Epithelial cell of proximal tubule (primary cell): ENCODE data around the gene KCTD7. TPM values are rescaled to one million over a fixed set of nuclear protein-coding genes. Genes with fewer than 3 reads are reported as not detected.

Source experiments
- DNase-seq: peaks from one replicate; pipeline ENCODE4 v3.0.0-alpha.2; 2011; ENCODE audit warnings: low read depth
- H3K4me3 ChIP-seq: 2 replicates; pipeline ENCODE4 v1.5.1; 2011; ENCODE audit warnings: low read depth, mild to moderate bottlenecking, low read length
- total RNA-seq: library from RNA; depleted of rRNA; stranded (reverse); fragments of >200 nt; gene quantifications from 2 replicates; pipeline ENCODE4 v1.2.3, GENCODE V29; 2015
- TF ChIP-seq, protein P1 (sequence below): conservative IDR thresholded peaks from 2 replicates; pipeline ENCODE4 v1.5.1; 2012; ENCODE audit warnings: low read depth, mild to moderate bottlenecking, low read length

KCTD7 gene
- total RNA-seq, 1 donor from 2014 or later = 8.3 TPM

DNA sequence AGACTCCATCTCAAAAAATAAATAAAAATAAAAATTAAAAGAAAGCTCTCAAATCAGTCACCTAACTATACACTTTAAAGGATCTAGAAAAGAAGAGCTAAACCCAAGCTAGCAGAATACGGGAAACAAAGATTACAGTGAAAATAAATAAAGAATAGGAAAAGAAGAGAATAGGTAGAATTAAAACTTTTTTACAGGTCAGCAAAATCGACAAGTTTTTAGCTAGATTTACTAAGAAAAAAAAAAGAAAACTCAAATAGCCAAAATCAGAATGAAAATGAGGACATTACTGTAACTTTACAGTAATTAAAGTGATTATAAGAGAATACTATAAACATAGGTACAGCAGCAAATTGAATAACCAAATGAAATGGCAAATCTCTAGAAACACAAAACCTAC, 60.4 kb downstream of the KCTD7 start:
- DNase-seq = no peak
- TF ChIP-seq, protein P1, sequence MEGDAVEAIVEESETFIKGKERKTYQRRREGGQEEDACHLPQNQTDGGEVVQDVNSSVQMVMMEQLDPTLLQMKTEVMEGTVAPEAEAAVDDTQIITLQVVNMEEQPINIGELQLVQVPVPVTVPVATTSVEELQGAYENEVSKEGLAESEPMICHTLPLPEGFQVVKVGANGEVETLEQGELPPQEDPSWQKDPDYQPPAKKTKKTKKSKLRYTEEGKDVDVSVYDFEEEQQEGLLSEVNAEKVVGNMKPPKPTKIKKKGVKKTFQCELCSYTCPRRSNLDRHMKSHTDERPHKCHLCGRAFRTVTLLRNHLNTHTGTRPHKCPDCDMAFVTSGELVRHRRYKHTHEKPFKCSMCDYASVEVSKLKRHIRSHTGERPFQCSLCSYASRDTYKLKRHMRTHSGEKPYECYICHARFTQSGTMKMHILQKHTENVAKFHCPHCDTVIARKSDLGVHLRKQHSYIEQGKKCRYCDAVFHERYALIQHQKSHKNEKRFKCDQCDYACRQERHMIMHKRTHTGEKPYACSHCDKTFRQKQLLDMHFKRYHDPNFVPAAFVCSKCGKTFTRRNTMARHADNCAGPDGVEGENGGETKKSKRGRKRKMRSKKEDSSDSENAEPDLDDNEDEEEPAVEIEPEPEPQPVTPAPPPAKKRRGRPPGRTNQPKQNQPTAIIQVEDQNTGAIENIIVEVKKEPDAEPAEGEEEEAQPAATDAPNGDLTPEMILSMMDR = no peak
- no peak overlapping the region for H3K4me3 ChIP-seq

GRCh38 chr7:66693331-66693730, 64.7 kb downstream of the KCTD7 start:
- no peak overlapping the region for H3K4me3 ChIP-seq
- TF ChIP-seq, protein P1 = no peak
- no peak for DNase-seq

Other genes with a start within 250 kb of the KCTD7 start
- gene RABGEF1, start 111.9 kb downstream of the KCTD7 start, total RNA-seq = 19.2 and 20.5 TPM in 2 replicates